HG03558 (cell line): ENCODE data around the gene ITIH2.
"Not testable (repeated sequence)": the region's sequence is repeated elsewhere in the genome, so short reads cannot be mapped to it uniquely, and the experiment has no call there.

Experiments used
- ATAC-seq: cut with Tn5 transposase; IDR thresholded peaks from one replicate; pipeline ENCODE4 v1.9.1; 2021; ENCODE audit warnings: moderate number of reproducible peaks; ENCODE audit not compliant: unreplicated experiment; ENCODE audit errors: extremely low read depth

The ITIH2 gene

GRCh38 chr10:7692368-7692767 is 10.7 kb upstream of the ITIH2 start:
- ATAC-seq = not testable (repeated sequence)

- ATAC-seq = not testable (repeated sequence)
These were observed 9.9 kb upstream of the ITIH2 start for GRCh38 chr10:7693194-7693593.

- ATAC-seq = no peak
These were observed 6.6 kb upstream of the ITIH2 start for GRCh38 chr10:7696545-7696944.

GRCh38 chr10:7697426-7697825 is 5.7 kb upstream of the ITIH2 start:
- no peak for ATAC-seq

- no peak for ATAC-seq
These were observed 2.5 kb upstream of the ITIH2 start for GRCh38 chr10:7700577-7701125.

GRCh38 chr10:7701158-7701742 is 1.9 kb upstream of the ITIH2 start:
- no peak for ATAC-seq

- no peak for ATAC-seq
These were observed 766 bp upstream of the ITIH2 start for GRCh38 chr10:7702288-7702812.

GRCh38 chr10:7704071-7705016 is 1.2 kb downstream of the ITIH2 start:
- ATAC-seq = no peak

GRCh38 chr10:7705341-7705740 is 2.2 kb downstream of the ITIH2 start:
- ATAC-seq = no peak

GRCh38 chr10:7706534-7707073 is 3.5 kb downstream of the ITIH2 start:
- ATAC-seq = no peak

- no peak for ATAC-seq
These were observed 4.0 kb downstream of the ITIH2 start for GRCh38 chr10:7707102-7707501.

GRCh38 chr10:7707858-7708622 is 4.9 kb downstream of the ITIH2 start:
- no peak for ATAC-seq

GRCh38 chr10:7708832-7709231 is 5.7 kb downstream of the ITIH2 start:
- no peak for ATAC-seq

- no peak for ATAC-seq
These were observed 7.3 kb downstream of the ITIH2 start for GRCh38 chr10:7710446-7710845.

GRCh38 chr10:7711075-7711474 is 8.0 kb downstream of the ITIH2 start:
- ATAC-seq = not testable (repeated sequence)

GRCh38 chr10:7715515-7715914 is 12.4 kb downstream of the ITIH2 start:
- no peak for ATAC-seq

GRCh38 chr10:7717767-7718166 is 14.7 kb downstream of the ITIH2 start:
- no peak for ATAC-seq

- ATAC-seq = no peak
These were observed 15.6 kb downstream of the ITIH2 start for GRCh38 chr10:7718685-7719084.

- ATAC-seq = no peak
These were observed 17.4 kb downstream of the ITIH2 start for GRCh38 chr10:7720478-7720877.

- ATAC-seq = no peak
These were observed 19.9 kb downstream of the ITIH2 start for GRCh38 chr10:7722927-7723529.
